A549 (cell line): ENCODE results near the gene EPHA1. TPM values are rescaled to one million over a fixed set of nuclear protein-coding genes. Genes with fewer than 3 reads are reported as not detected.
A peak's percentile ranks its signal among the peaks of the same experiment; 100 is the strongest.

ENCODE experiments used
- ATAC-seq, 2 experiments: fragments of 200-7000 bp in 1 of 2; fragments of >200 bp in 1 of 2; cut with Nextera tagmentation in 1 of 2; cut with Tn5 transposase in 1 of 2; 3 replicates each; pipeline versions ENCODE4 v1.8.0 to v1.9.1; 2018 to 2020; ENCODE audit warnings: mild to moderate bottlenecking in 1 of 2, moderate library complexity in 1 of 2
- CTCF ChIA-PET: fragments of 300-600 bp; sonication (Branson Sonifier 250); formaldehyde crosslinking; extraction: SDS; loops from one replicate; lab custom pipeline; 2021; ENCODE audit warnings: antibody characterized with exemption, inconsistent platforms; lab: Yijun Ruan, JAX
- POLR2A ChIA-PET: fragments of 350-600 bp; formaldehyde crosslinking; extraction: SDS; loops from one replicate; lab custom pipeline; 2021; ENCODE audit warnings: antibody characterized with exemption, inconsistent platforms; lab: Yijun Ruan, JAX
- DNase-seq, 2 experiments: peaks; one replicate each; pipeline versions ENCODE4 v3.0.0 to v3.0.0-alpha.2; 2011 to 2016; ENCODE audit warnings: low read depth in 1 of 2, low spot score in 1 of 2
- FAIRE-seq: peaks from 2 replicates; lab custom pipeline; 2011; peaks lifted over from hg19 to GRCh38; lab: Jason Lieb, UNC
- H3K27ac ChIP-seq, 2 experiments: fragments of >200 bp; sonication (Bioruptor Twin); formaldehyde crosslinking; 3 replicates each; pipeline ENCODE4 v1.5.1; 2016 to 2017
- H3K4me1 ChIP-seq: fragments of >200 bp; sonication (Bioruptor Twin); formaldehyde crosslinking; 3 replicates; pipeline ENCODE4 v1.6.1; 2016
- H3K4me2 ChIP-seq: fragments of >200 bp; sonication (Bioruptor Twin); formaldehyde crosslinking; 3 replicates; pipeline ENCODE4 v1.6.1; 2016
- H3K4me3 ChIP-seq: fragments of >200 bp; sonication (Bioruptor Twin); formaldehyde crosslinking; 3 replicates; pipeline ENCODE4 v1.5.1; 2016
- H3K9me3 ChIP-seq: fragments of >200 bp; sonication (Bioruptor Twin); formaldehyde crosslinking; 3 replicates; pipeline ENCODE4 v1.6.1; 2016
- BHLHE40 ChIP-seq: IDR thresholded peaks from 2 replicates; pipeline ENCODE4 v1.6.1; 2012; ENCODE audit warnings: low read depth, low read length, inconsistent platforms
- CBX2 ChIP-seq: fragments of 200-600 bp; sonication (generic); IDR thresholded peaks from 2 replicates; pipeline ENCODE4 v1.6.1; 2016; ENCODE audit warnings: low read depth, mild to moderate bottlenecking, borderline replicate concordance
- EHF ChIP-seq: fragments of 250-450 bp; sonication (Bioruptor Pico); IDR thresholded peaks from 2 replicates; pipeline ENCODE4 v1.5.0; 2020; ENCODE audit warnings: mild to moderate bottlenecking
- FOSL2 ChIP-seq, 2 experiments: fragments of 450-650 bp in 1 of 2; fragments of >200 bp in 1 of 2; sonication (Bioruptor Twin) in 1 of 2; formaldehyde crosslinking; IDR thresholded peaks; 2 replicates each; pipeline versions ENCODE4 v1.5.0 to v1.6.1; 2016 to 2020; ENCODE audit warnings: mild to moderate bottlenecking in 1 of 2, moderate library complexity in 1 of 2
- GATA3 ChIP-seq: IDR thresholded peaks from 2 replicates; pipeline ENCODE4 v1.6.1; 2012; ENCODE audit warnings: borderline replicate concordance
- HDAC2 ChIP-seq: fragments of 200-600 bp; sonication (generic); IDR thresholded peaks from 2 replicates; pipeline ENCODE4 v1.6.1; 2016
- HEYL ChIP-seq: fragments of 250-450 bp; sonication (Bioruptor Pico); IDR thresholded peaks from 2 replicates; pipeline ENCODE4 v1.8.0; 2021; ENCODE audit warnings: mild to moderate bottlenecking, moderate library complexity
- HOXA7 ChIP-seq: fragments of 250-450 bp; sonication (Bioruptor Pico); IDR thresholded peaks from 2 replicates; pipeline ENCODE4 v1.5.0; 2020; ENCODE audit warnings: mild to moderate bottlenecking, moderate library complexity
- HOXB13 ChIP-seq: fragments of 250-450 bp; sonication (Bioruptor Pico); IDR thresholded peaks from 2 replicates; pipeline ENCODE4 v1.5.0; 2020; ENCODE audit warnings: low read depth, mild to moderate bottlenecking, moderate library complexity
- HOXB5 ChIP-seq: fragments of 250-450 bp; sonication (Bioruptor Pico); IDR thresholded peaks from 2 replicates; pipeline ENCODE4 v1.5.0; 2020; ENCODE audit warnings: mild to moderate bottlenecking, moderate library complexity
- JUN ChIP-seq, 2 experiments: fragments of >200 bp; sonication (Bioruptor Twin); formaldehyde crosslinking; IDR thresholded peaks; 2 replicates in 1 of 2; 3 replicates in 1 of 2; pipeline ENCODE4 v1.6.1; 2016 to 2017
- KDM1A ChIP-seq: fragments of 200-600 bp; sonication (generic); IDR thresholded peaks from 2 replicates; pipeline ENCODE4 v1.6.1; 2016; ENCODE audit warnings: low read depth, mild to moderate bottlenecking
- KDM5A ChIP-seq: fragments of 200-600 bp; sonication (generic); IDR thresholded peaks from 2 replicates; pipeline ENCODE4 v1.6.1; 2016; ENCODE audit warnings: antibody characterized with exemption, mild to moderate bottlenecking
- MYC ChIP-seq: IDR thresholded peaks from 2 replicates; pipeline ENCODE4 v1.6.1; 2012; ENCODE audit warnings: mild to moderate bottlenecking, inconsistent platforms, low read length, improper control_type of control experiment, borderline replicate concordance
- NFE2L2 ChIP-seq: fragments of 150-350 bp; conservative IDR thresholded peaks from 2 replicates; pipeline ENCODE4 v1.6.1; 2014; ENCODE audit warnings: low read length
- NPAS2 ChIP-seq: fragments of 250-450 bp; sonication (Bioruptor Pico); IDR thresholded peaks from 2 replicates; pipeline ENCODE4 v1.8.0; 2022; ENCODE audit warnings: mild to moderate bottlenecking, moderate library complexity, borderline replicate concordance
- POLR2A ChIP-seq: IDR thresholded peaks from 2 replicates; pipeline ENCODE4 v1.6.1; 2012; ENCODE audit warnings: mild to moderate bottlenecking, low read length
- POLR2AphosphoS2 ChIP-seq: conservative IDR thresholded peaks from 2 replicates; pipeline ENCODE4 v1.6.1; 2012; ENCODE audit warnings: low read length, improper control_type of control experiment, inconsistent platforms
- RCOR1 ChIP-seq: fragments of 150-350 bp; IDR thresholded peaks from 2 replicates; pipeline ENCODE4 v1.6.1; 2014; ENCODE audit warnings: antibody characterized with exemption, low read length, low read depth
- SMC3 ChIP-seq: fragments of >200 bp; sonication (Bioruptor Twin); formaldehyde crosslinking; IDR thresholded peaks from 3 replicates; pipeline ENCODE4 v1.6.1; 2018; ENCODE audit warnings: inconsistent platforms
- SREBF2 ChIP-seq: fragments of 450-650 bp; IDR thresholded peaks from 2 replicates; pipeline ENCODE4 v1.6.1; 2014; ENCODE audit warnings: mild to moderate bottlenecking, moderate library complexity
- TFCP2L1 ChIP-seq: fragments of 250-450 bp; sonication (Bioruptor Pico); IDR thresholded peaks from 2 replicates; pipeline ENCODE4 v1.5.0; 2021; ENCODE audit warnings: mild to moderate bottlenecking
- TP53 ChIP-seq: fragments of 250-450 bp; sonication (Bioruptor Pico); IDR thresholded peaks from 2 replicates; pipeline ENCODE4 v1.5.0; 2021; ENCODE audit warnings: mild to moderate bottlenecking, moderate library complexity
- ZFP36 ChIP-seq: fragments of 450-650 bp; IDR thresholded peaks from 2 replicates; pipeline ENCODE4 v1.6.1; 2014; ENCODE audit warnings: borderline replicate concordance; ENCODE audit not compliant: partially characterized antibody
- WGBS: methylation state at CpG from one replicate; pipeline ENCODE4 v1.1.6; 2017; ENCODE audit errors: missing lambda C conversion rate; 5-methylcytosine and 5-hydroxymethylcytosine counted together
- polyA plus RNA-seq, 4 experiments: library from polyadenylated mRNA; depleted of rRNA in 3 of 4; stranded (reverse); fragments of >200 nt; fragmentation: RNase III in 1 of 4; extraction: RNeasy Plus Mini Kit Qiagen cat#74134 plus additional on column Dnase treatment in 1 of 4; gene quantifications; 2 replicates in 3 of 4; 3 replicates in 1 of 4; pipeline ENCODE4 v1.2.3, GENCODE V29; 2011 to 2017
- TF ChIP-seq, protein P1 (sequence below): fragments of 150-350 bp; IDR thresholded peaks from 2 replicates; pipeline ENCODE4 v1.6.1; 2014; ENCODE audit warnings: low read depth, mild to moderate bottlenecking, low read length
- TF ChIP-seq, protein P2 (sequence below): fragments of 250-450 bp; sonication (Bioruptor Pico); IDR thresholded peaks from 2 replicates; pipeline ENCODE4 v1.5.0; 2020; ENCODE audit warnings: low read depth, mild to moderate bottlenecking, moderate library complexity
- TF ChIP-seq, protein P3 (sequence below): IDR thresholded peaks from 2 replicates; pipeline ENCODE4 v1.6.1; 2012

EPHA1 gene
- polyA plus RNA-seq, 2 of the 4 experiments (the other 2 are of a cell fraction), result not detected

DNA sequence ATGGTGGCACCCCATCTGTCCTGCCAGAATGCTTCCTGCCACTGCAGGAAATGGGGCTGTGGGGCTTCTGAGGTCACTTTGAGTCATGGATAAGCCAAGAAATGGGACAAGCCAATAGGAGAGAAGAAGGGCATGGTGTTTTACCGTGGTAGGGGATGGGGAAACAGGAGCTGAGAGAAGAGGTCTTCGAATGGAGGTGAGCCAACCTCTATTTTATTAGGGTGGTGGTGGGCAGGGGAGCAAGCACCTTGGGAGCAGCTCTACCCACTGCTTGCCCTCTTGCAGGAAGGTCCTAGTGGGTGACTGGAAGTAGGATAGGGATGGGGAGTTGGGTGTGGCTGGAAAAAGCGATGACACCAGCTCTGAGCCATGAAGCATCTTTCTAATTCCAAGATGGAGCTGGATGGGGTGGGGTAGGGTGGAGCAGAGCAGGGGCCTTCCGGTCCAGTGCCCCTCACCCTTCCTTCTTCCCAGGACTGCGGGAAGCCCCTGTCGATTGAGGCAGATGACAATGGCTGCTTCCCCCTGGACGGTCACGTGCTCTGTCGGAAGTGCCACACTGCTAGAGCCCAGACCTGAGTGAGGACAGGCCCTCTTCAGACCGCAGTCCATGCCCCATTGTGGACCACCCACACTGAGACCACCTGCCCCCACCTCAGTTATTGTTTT lies 18.4 kb downstream of the EPHA1 start:
- Histone ChIP-seq H3K4me3 (no peak overlapping the region), H3K27ac (no peak overlapping the region), H3K4me2 (no peak overlapping the region), H3K9me3 (no peaks in the 10 kb centered on the region), H3K4me1 (peaks cover 21% of the 10 kb centered on the region; the same call in 1 of the 3 replicates)
- WGBS, result 93% methylated on average over 10 of the region's 10 CpGs
- POLR2A ChIA-PET, result no interaction called here
- CTCF ChIA-PET, result interaction anchor here (0.8 to 3.8 kb wide), 4 partner anchors 10 to 45 kb away, joined by 3 to 20 read pairs (median 12); no protein-coding TSS in a partner anchor
- TF ChIP-seq, protein P1, sequence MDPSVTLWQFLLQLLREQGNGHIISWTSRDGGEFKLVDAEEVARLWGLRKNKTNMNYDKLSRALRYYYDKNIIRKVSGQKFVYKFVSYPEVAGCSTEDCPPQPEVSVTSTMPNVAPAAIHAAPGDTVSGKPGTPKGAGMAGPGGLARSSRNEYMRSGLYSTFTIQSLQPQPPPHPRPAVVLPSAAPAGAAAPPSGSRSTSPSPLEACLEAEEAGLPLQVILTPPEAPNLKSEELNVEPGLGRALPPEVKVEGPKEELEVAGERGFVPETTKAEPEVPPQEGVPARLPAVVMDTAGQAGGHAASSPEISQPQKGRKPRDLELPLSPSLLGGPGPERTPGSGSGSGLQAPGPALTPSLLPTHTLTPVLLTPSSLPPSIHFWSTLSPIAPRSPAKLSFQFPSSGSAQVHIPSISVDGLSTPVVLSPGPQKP, result no peak
- no peak for TF ChIP-seq MYC
- TF ChIP-seq KDM5A, result no peak
- TF ChIP-seq ZFP36, result no peak
- TF ChIP-seq SMC3, result no peak
- no peak for TF ChIP-seq JUN (IDR thresholded peaks at IDR 0.05)
- no peak for TF ChIP-seq NFE2L2
- TF ChIP-seq NPAS2, result no peak
- no peak for TF ChIP-seq HOXB13 (CRISPR knock-in tag)
- no peak for TF ChIP-seq BHLHE40
- no peak for TF ChIP-seq POLR2A
- TF ChIP-seq RCOR1, result no peak
- no peak for TF ChIP-seq KDM1A
- TF ChIP-seq HOXB5 (CRISPR knock-in tag), result no peak
- no peak for TF ChIP-seq CBX2
- no peak for TF ChIP-seq EHF (CRISPR knock-in tag)
- DNase-seq, result no peak
- no peak for ATAC-seq
- no peak for FAIRE-seq

DNA sequence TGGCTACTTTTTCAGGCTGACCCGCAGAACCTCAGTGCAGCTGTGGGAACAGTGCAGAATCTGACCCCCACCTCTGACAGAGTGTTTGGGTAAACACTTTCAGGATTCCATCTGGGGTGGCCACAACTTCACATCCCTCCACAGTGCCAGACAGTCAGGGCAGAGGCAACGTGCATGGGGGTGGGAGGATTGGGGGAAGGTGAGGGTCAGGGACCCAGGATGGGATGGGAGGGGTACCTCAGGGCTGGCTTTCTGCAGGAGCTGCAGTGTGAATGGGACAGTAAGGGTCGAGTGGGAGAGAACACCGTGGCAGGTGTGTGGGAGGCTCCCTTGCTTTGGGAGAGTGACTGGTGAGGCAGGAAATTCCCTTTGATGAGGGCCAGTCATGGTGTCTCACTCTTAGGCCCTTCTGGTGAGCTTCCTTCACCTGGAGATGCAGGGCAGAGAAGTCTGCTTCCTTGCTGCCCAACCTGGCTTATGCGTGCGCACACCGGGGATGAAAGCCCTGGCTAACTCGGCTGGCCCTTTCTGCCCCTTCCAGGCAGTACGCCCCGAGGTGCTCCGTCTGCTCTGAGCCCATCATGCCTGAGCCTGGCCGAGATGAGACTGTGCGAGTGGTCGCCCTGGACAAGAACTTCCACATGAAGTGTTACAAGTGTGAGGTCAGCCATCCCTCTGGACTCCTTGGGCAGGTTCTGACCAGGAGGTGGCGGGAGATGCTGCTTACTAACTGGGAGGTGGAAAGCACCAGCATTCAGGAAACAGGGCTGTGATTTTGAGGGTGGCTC lies 19.1 kb downstream of the EPHA1 start:
- no peak for ATAC-seq
- POLR2A ChIA-PET, result no interaction called here
- DNase-seq, result no peak
- no peak overlapping the region for H3K4me2 ChIP-seq
- peaks cover 28% of the 10 kb centered on the region; the same call in 1 of the 3 replicates for H3K4me1 ChIP-seq
- no peak overlapping the region for H3K4me3 ChIP-seq
- TF ChIP-seq, protein P2, sequence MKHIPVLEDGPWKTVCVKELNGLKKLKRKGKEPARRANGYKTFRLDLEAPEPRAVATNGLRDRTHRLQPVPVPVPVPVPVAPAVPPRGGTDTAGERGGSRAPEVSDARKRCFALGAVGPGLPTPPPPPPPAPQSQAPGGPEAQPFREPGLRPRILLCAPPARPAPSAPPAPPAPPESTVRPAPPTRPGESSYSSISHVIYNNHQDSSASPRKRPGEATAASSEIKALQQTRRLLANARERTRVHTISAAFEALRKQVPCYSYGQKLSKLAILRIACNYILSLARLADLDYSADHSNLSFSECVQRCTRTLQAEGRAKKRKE (CRISPR knock-in tag), result no peak
- TF ChIP-seq POLR2AphosphoS2 (0 out of 2 replicates have a peak, but pooled peaks have one; percentile 71), HOXB13 (CRISPR knock-in tag) (no peak)
- no peak overlapping the region for H3K27ac ChIP-seq
- CTCF ChIA-PET, result interaction anchor here (0.8 to 3.8 kb wide), 5 partner anchors 9 to 382 kb away, joined by 3 to 20 read pairs (median 8); partner anchors contain the start of gene EPHA1
- FAIRE-seq, result no peak
- WGBS, result 88% methylated on average over 13 of the region's 15 CpGs
- no peaks in the 10 kb centered on the region for H3K9me3 ChIP-seq

DNA sequence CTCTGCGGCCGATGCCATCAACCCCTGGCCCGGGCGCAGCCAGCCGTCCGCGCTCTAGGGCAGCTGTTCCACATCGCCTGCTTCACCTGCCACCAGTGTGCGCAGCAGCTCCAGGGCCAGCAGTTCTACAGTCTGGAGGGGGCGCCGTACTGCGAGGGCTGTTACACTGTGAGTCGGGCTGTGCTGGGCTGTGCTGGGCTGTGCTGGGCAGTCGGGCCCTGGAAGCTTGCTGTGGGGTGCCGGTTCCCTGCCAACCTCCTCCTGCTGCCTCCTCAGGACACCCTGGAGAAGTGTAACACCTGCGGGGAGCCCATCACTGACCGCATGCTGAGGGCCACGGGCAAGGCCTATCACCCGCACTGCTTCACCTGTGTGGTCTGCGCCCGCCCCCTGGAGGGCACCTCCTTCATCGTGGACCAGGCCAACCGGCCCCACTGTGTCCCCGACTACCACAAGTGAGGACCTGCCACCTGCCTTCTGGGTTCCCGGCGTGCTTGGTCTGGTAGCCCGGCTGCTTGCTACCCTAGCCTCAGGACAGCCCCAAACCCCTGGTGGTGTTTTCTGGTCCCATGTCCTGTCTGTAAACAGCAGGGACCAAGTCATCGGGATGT lies 20.1 kb downstream of the EPHA1 start:
- ATAC-seq (peak; percentile 8 to 22; a peak in 3 of 6 replicates), DNase-seq (no peak), FAIRE-seq (no peak)
- Histone ChIP-seq H3K4me2 (no peak overlapping the region), H3K4me3 (no peak overlapping the region), H3K4me1 (peaks cover 36% of the 10 kb centered on the region; the same call in 2 of the 3 replicates), H3K27ac (no peak overlapping the region), H3K9me3 (no peaks in the 10 kb centered on the region)
- CTCF ChIA-PET, result interaction anchor here (1.1 to 3.8 kb wide), 9 partner anchors 8 to 381 kb away, joined by 3 to 20 read pairs (median 4); partner anchors contain the start of gene EPHA1
- WGBS, result 94% methylated on average over 16 of the region's 28 CpGs
- POLR2A ChIA-PET, result no interaction called here
- TF ChIP-seq HEYL (CRISPR knock-in tag) (no peak), BHLHE40 (no peak), SREBF2 (no peak), KDM5A (no peak), HDAC2 (no peak), KDM1A (no peak), POLR2A (no peak), TP53 (CRISPR knock-in tag) (no peak), HOXA7 (CRISPR knock-in tag) (no peak), POLR2AphosphoS2 (no peak), FOSL2 (IDR thresholded peaks at IDR 0.05) (no peak), FOSL2 (CRISPR knock-in tag; IDR thresholded peaks at IDR 0.05) (no peak), GATA3 (no peak), ZFP36 (no peak), TFCP2L1 (CRISPR knock-in tag) (no peak)
- TF ChIP-seq, protein P3, sequence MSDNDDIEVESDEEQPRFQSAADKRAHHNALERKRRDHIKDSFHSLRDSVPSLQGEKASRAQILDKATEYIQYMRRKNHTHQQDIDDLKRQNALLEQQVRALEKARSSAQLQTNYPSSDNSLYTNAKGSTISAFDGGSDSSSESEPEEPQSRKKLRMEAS, result no peak
- TF ChIP-seq, protein P2 (CRISPR knock-in tag), result no peak
